ENCODE results near the gene CMTR1. TPM values are rescaled to one million over a fixed set of nuclear protein-coding genes. Genes with fewer than 3 reads are reported as not detected.

The CMTR1 gene
- total RNA-seq, 1 experiment from 2014 or later, result 37.7 TPM

DNA sequence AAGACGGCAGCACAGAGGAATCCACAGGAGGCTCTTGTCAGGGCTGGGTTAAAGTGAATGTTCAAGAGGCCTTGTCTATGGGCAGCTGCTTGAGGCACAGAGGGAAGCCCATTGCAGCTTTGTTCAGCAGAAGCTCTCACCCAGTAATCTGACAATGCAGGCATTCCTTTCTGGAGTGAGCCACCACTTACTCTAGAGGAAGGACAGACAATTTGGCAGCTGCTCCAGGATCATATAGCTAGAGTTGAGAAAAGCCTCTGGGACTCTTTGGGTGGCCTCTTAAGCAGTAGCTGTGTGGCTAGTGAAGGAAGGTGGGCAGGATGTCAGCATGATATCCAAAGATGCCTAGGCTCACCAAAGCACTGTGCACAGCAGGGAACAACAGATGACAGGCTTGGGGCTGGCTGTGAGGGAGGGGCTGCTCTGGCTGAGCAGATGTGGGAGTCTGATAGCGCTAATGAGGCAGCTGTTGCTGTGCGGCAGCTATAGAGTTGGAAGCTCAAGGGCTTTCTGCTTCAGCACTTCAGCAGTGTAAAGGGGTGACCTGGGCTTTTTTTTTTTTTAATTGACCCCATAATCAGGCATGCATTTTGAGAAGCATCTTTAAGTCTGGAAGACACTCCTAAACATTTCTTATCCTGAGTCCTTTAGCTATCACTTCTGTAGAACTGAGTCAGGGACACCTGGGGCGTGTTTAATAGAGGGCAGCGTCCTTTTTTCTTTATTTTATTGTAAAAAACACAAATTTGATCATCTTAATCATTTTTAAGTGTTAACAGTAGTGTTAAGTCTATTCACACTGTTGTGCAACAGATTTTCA, 27.2 kb downstream of the CMTR1 start:
- DNase-seq (ENCODE audit: low read depth, low spot score) (no peak), ATAC-seq (peak; percentile 30; the same call in 1 of the 2 replicates)
- Histone ChIP-seq H3K4me1 (ENCODE audit: control insufficient read depth, insufficient read depth, low read length) (no peaks in the 10 kb centered on the region), H3K27me3 (ENCODE audit: control insufficient read depth, insufficient read depth, low read length) (no peaks in the 10 kb centered on the region), H3K9me3 (ENCODE audit: control insufficient read depth, insufficient read depth, low read depth, low read length) (no peaks in the 10 kb centered on the region), H3K36me3 (ENCODE audit: control insufficient read depth, insufficient read depth, low read length) (no peaks in the 10 kb centered on the region), H3K27ac (ENCODE audit: low read length) (no peak overlapping the region), H3K4me3 (ENCODE audit: low read depth in 2 of 2, low read length in 2 of 2) (no peak overlapping the region)
- intact Hi-C loops (cut with micrococcal nuclease; ENCODE audit: unreplicated experiment) (no loop called here), in situ Hi-C loops (cut with HindIII; ENCODE audit: low pct_unique_long_range_greater_than_20kb, low sequenced_read_pairs) (no loop called here)
- TF ChIP-seq, protein P1, sequence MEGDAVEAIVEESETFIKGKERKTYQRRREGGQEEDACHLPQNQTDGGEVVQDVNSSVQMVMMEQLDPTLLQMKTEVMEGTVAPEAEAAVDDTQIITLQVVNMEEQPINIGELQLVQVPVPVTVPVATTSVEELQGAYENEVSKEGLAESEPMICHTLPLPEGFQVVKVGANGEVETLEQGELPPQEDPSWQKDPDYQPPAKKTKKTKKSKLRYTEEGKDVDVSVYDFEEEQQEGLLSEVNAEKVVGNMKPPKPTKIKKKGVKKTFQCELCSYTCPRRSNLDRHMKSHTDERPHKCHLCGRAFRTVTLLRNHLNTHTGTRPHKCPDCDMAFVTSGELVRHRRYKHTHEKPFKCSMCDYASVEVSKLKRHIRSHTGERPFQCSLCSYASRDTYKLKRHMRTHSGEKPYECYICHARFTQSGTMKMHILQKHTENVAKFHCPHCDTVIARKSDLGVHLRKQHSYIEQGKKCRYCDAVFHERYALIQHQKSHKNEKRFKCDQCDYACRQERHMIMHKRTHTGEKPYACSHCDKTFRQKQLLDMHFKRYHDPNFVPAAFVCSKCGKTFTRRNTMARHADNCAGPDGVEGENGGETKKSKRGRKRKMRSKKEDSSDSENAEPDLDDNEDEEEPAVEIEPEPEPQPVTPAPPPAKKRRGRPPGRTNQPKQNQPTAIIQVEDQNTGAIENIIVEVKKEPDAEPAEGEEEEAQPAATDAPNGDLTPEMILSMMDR (IDR thresholded peaks at IDR 0.05), result no peak
- TF ChIP-seq SIN3A (IDR thresholded peaks at IDR 0.05; ENCODE audit: borderline replicate concordance, insufficient read depth, low read depth, low read length) (no peak), POLR2AphosphoS5 (IDR thresholded peaks at IDR 0.05; ENCODE audit: low read depth, low read length) (no peak), TCF7L2 (IDR thresholded peaks at IDR 0.05; ENCODE audit: low read depth, low read length) (no peak)
- TF ChIP-seq, protein P2, sequence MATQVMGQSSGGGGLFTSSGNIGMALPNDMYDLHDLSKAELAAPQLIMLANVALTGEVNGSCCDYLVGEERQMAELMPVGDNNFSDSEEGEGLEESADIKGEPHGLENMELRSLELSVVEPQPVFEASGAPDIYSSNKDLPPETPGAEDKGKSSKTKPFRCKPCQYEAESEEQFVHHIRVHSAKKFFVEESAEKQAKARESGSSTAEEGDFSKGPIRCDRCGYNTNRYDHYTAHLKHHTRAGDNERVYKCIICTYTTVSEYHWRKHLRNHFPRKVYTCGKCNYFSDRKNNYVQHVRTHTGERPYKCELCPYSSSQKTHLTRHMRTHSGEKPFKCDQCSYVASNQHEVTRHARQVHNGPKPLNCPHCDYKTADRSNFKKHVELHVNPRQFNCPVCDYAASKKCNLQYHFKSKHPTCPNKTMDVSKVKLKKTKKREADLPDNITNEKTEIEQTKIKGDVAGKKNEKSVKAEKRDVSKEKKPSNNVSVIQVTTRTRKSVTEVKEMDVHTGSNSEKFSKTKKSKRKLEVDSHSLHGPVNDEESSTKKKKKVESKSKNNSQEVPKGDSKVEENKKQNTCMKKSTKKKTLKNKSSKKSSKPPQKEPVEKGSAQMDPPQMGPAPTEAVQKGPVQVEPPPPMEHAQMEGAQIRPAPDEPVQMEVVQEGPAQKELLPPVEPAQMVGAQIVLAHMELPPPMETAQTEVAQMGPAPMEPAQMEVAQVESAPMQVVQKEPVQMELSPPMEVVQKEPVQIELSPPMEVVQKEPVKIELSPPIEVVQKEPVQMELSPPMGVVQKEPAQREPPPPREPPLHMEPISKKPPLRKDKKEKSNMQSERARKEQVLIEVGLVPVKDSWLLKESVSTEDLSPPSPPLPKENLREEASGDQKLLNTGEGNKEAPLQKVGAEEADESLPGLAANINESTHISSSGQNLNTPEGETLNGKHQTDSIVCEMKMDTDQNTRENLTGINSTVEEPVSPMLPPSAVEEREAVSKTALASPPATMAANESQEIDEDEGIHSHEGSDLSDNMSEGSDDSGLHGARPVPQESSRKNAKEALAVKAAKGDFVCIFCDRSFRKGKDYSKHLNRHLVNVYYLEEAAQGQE (IDR thresholded peaks at IDR 0.05; ENCODE audit: insufficient read depth in 1 of 2, low read depth in 2 of 2, low read length in 1 of 2), result no peak
- BruUV-seq (replicated peaks), result no TSS peak
- ChIA-PET CTCF (interaction anchor here (0.6 kb wide), 2 partner anchors 40 to 404 kb away, joined by 5 to 6 read pairs; no protein-coding TSS in a partner anchor), POLR2A (no interaction called here)

DNA sequence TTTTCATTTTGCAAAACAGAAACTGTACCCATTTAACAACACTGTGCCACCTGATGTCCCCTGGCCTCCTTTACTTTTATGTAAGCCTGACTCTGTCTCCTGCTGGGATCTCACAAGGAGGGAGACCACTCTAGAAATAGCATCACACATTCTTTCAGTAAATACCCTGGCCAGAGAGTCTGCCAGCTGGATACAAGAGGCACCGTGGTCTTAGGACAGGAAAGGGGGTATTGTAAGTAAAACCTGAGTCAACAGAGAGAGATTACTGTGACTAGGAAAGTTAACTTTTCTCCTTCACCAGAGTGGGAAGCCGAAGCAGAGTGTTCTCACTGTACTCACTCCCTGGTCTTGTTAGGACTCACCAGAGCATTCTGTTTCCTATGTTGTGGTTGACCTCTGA, 27.8 kb downstream of the CMTR1 start:
- H3K27me3 ChIP-seq (ENCODE audit: control insufficient read depth, insufficient read depth, low read length), result no peaks in the 10 kb centered on the region
- no peaks in the 10 kb centered on the region for H3K4me1 ChIP-seq (ENCODE audit: control insufficient read depth, insufficient read depth, low read length)
- no peak overlapping the region for H3K27ac ChIP-seq (ENCODE audit: low read length)
- ChIA-PET CTCF (interaction anchor here (0.6 kb wide), 1 partner anchor 405 kb away, joined by 6 read pairs; no protein-coding TSS in a partner anchor), POLR2A (no interaction called here)
- H3K36me3 ChIP-seq (ENCODE audit: control insufficient read depth, insufficient read depth, low read length), result no peaks in the 10 kb centered on the region
- TF ChIP-seq SIN3A (IDR thresholded peaks at IDR 0.05; ENCODE audit: borderline replicate concordance, insufficient read depth, low read depth, low read length), result no peak
- no peak for TF ChIP-seq POLR2AphosphoS5 (IDR thresholded peaks at IDR 0.05; ENCODE audit: low read depth, low read length)
- TF ChIP-seq, protein P2 (IDR thresholded peaks at IDR 0.05; ENCODE audit: insufficient read depth in 1 of 2, low read depth in 2 of 2, low read length in 1 of 2), result no peak
- TF ChIP-seq, protein P1 (IDR thresholded peaks at IDR 0.05), result no peak
- TF ChIP-seq TCF7L2 (IDR thresholded peaks at IDR 0.05; ENCODE audit: low read depth, low read length), result no peak
- no TSS peak for BruUV-seq (replicated peaks)
- no peak overlapping the region for H3K4me3 ChIP-seq (ENCODE audit: low read depth in 2 of 2, low read length in 2 of 2)
- DNase-seq (ENCODE audit: low read depth, low spot score), result no peak
- intact Hi-C loops (cut with micrococcal nuclease; ENCODE audit: unreplicated experiment), result no loop called here
- in situ Hi-C loops (cut with HindIII; ENCODE audit: low pct_unique_long_range_greater_than_20kb, low sequenced_read_pairs), result no loop called here
- H3K9me3 ChIP-seq (ENCODE audit: control insufficient read depth, insufficient read depth, low read depth, low read length), result no peaks in the 10 kb centered on the region
- no peak for ATAC-seq

All from Panc1 (cell line).